ENCODE measurements around the gene TMEM252. TPM values are rescaled to one million over a fixed set of nuclear protein-coding genes. Genes with fewer than 3 reads are reported as not detected.

TMEM252 gene
- total RNA-seq, 6 experiments from 2014 or later = 0.22 to 0.50 (median 0.25) TPM; not detected in 3

DNA sequence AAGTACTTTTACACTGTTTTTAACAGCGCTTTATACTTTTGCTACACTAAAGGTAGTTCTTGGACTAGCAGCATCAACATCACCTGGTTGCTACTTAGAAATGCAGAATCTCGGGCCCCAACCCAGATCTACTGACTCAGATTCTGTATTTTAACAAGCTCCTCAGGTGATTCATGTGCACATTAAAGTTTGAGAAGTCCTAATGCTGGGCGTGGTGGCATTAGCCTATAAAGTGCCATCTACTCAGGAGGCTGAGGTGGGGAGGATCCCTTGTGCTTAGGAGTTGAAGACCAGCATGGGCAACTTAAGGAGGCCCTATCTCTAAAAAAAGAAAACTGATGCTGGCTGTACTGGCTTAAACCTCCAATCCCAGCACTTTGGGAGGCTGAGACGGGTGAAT, 26.7 kb downstream of the TMEM252 start:
- Histone ChIP-seq H3K4me1 (peaks cover 0 to 16% (median 6%) of the 10 kb centered on the region in 4 donors), H3K9me3 (no peaks in the 10 kb centered on the region), H3K4me3 (no peak overlapping the region), H3K36me3 (no peaks in the 10 kb centered on the region), H3K27ac (no peak overlapping the region), H3K27me3 (no peaks in the 10 kb centered on the region)
- no peak for DNase-seq
- WGBS (ENCODE audit: insufficient coverage, low coverage, low lambda C conversion rate, missing lambda C conversion rate) = 90% methylated on average over 3 of the region's 4 CpGs
- ATAC-seq = no peak
- intact Hi-C loops (cut with DNase I) = no loop called here
- TF ChIP-seq, protein P1, sequence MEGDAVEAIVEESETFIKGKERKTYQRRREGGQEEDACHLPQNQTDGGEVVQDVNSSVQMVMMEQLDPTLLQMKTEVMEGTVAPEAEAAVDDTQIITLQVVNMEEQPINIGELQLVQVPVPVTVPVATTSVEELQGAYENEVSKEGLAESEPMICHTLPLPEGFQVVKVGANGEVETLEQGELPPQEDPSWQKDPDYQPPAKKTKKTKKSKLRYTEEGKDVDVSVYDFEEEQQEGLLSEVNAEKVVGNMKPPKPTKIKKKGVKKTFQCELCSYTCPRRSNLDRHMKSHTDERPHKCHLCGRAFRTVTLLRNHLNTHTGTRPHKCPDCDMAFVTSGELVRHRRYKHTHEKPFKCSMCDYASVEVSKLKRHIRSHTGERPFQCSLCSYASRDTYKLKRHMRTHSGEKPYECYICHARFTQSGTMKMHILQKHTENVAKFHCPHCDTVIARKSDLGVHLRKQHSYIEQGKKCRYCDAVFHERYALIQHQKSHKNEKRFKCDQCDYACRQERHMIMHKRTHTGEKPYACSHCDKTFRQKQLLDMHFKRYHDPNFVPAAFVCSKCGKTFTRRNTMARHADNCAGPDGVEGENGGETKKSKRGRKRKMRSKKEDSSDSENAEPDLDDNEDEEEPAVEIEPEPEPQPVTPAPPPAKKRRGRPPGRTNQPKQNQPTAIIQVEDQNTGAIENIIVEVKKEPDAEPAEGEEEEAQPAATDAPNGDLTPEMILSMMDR (IDR thresholded peaks at IDR 0.05) = no peak
- no peak for TF ChIP-seq POLR2A (IDR thresholded peaks at IDR 0.05)

DNA sequence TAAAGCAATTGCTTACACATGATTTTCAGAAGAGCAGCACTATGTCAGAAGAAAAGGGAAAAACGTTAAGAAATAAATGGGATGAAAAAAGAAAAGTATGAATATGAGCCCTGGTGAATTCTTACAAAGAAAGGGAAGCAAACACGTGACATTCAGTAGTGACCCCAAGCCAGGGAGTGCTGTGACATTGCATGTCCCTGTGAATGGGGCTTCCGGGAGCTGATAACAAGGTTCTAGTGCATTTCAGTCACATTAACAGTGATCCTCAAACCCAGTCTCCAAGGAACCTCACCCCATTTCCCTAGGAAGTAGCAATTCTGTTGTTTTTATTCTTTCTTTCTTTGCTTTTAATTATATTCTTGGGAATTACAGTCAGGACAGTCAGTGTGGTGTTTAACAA, 27.3 kb downstream of the TMEM252 start:
- intact Hi-C loops (cut with DNase I) = no loop called here
- no peak overlapping the region for H3K27ac ChIP-seq

DNA sequence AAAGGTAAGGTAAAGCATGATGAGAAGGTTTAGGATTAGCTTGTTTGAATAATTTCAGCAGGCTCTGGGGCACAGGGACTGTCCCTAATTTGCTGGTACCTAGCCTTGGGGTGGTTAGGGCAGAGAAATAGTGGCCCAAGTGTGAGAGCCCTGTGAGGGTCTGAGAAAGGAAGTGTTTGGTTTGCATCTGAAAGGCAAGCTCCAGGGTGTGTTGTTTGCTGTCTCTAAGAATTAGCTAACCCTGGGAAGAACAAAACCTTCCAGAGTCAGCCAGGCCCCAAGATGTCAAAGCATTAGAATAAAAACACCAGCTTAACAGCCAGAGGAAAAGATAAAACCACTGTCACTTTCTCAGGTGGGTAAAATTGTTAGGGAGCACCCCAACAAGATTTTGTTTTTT, 31.0 kb downstream of the TMEM252 start:
- DNase-seq (no peak), ATAC-seq (no peak)
- Histone ChIP-seq H3K4me3 (no peak overlapping the region), H3K27ac (no peak overlapping the region), H3K9me3 (no peaks in the 10 kb centered on the region), H3K36me3 (no peaks in the 10 kb centered on the region), H3K4me1 (peaks cover 0 to 33% (median 12%) of the 10 kb centered on the region in 4 donors), H3K27me3 (no peaks in the 10 kb centered on the region)
- intact Hi-C loops (cut with DNase I) = no loop called here
- no peak for TF ChIP-seq POLR2A (IDR thresholded peaks at IDR 0.05)
- TF ChIP-seq, protein P1 (IDR thresholded peaks at IDR 0.05) = no peak

More for the DNA sequence above, 27.3 kb downstream of the TMEM252 start:
- no peak for TF ChIP-seq POLR2A (IDR thresholded peaks at IDR 0.05)
- TF ChIP-seq, protein P1 (IDR thresholded peaks at IDR 0.05) = no peak
- no peak for DNase-seq
- no peaks in the 10 kb centered on the region for H3K9me3 ChIP-seq
- H3K4me3 ChIP-seq = no peak overlapping the region
- peak in 2 of 4 donors; percentile 12 to 45 for ATAC-seq
- H3K4me1 ChIP-seq = peaks cover 0 to 19% (median 8%) of the 10 kb centered on the region in 4 donors
- H3K27me3 ChIP-seq = no peaks in the 10 kb centered on the region
- no peaks in the 10 kb centered on the region for H3K36me3 ChIP-seq
- 57% methylated on average over 3 of the region's 3 CpGs for WGBS (ENCODE audit: insufficient coverage, low coverage, low lambda C conversion rate, missing lambda C conversion rate)

DNA sequence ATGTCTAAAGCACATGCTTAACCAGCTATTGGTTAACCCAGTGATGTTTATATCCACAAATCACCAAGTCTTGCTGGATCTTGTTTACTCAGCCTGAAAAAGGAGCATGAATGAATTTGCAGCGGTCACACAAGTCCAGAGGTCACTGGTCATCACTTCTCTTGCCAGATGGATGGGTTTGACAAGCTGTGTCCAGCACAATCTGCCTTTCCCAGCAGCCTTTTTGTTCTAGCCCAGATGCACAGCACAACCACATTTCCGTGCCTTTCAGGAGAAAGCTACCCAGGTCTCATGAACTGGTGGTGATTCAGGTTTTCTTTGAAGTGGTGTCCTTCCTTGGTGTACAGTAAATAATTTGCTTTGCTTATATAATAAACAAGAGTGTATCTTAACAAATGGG, 32.1 kb downstream of the TMEM252 start:
- intact Hi-C loops (cut with DNase I) = no loop called here
- no peaks in the 10 kb centered on the region for H3K9me3 ChIP-seq
- H3K27ac ChIP-seq = peak overlapping the region in 2 of 3 donors; percentile 61 to 66
- TF ChIP-seq POLR2A (IDR thresholded peaks at IDR 0.05) = no peak
- TF ChIP-seq, protein P1 (IDR thresholded peaks at IDR 0.05) = no peak
- DNase-seq = peak; percentile 35 to 78 (median 72)
- H3K36me3 ChIP-seq = no peaks in the 10 kb centered on the region
- ATAC-seq = peak; percentile 90 to 95 (median 91)
- no peaks in the 10 kb centered on the region for H3K27me3 ChIP-seq
- peaks cover 0 to 30% (median 12%) of the 10 kb centered on the region in 4 donors for H3K4me1 ChIP-seq
- no peak overlapping the region for H3K4me3 ChIP-seq
- 26% methylated on average over 2 of the region's 2 CpGs for WGBS (ENCODE audit: insufficient coverage, low coverage, low lambda C conversion rate, missing lambda C conversion rate)

DNA sequence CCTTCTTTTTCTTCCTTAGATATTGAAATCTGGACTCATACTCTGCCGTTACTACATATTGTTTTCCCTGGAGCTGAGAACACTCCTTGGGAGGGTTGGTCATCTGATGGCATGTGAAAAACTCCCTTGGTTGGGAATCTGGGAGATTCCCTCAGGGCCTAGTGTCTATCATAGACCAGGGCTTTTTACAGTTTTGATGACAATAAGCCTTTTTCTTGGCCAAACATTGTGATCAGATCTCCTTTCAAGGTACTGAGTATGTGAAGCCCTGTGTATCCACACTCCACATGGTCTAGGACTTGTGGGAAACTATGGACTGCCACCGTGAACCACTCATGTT, 32.9 kb downstream of the TMEM252 start:
- intact Hi-C loops (cut with DNase I) = no loop called here

More for the DNA sequence above, 32.9 kb downstream of the TMEM252 start:
- Histone ChIP-seq H3K27me3 (no peaks in the 10 kb centered on the region), H3K27ac (peak overlapping the region in 2 of 3 donors; percentile 51), H3K4me3 (no peak overlapping the region), H3K9me3 (no peaks in the 10 kb centered on the region), H3K4me1 (peaks cover 0 to 30% (median 12%) of the 10 kb centered on the region in 4 donors), H3K36me3 (no peaks in the 10 kb centered on the region)
- DNase-seq (no peak), ATAC-seq (peak in 3 of 4 donors; percentile 7 to 16 (median 14))
- WGBS (ENCODE audit: insufficient coverage, low coverage, low lambda C conversion rate, missing lambda C conversion rate) = 56% methylated on average over 1 of the region's 2 CpGs
- TF ChIP-seq, protein P1 (IDR thresholded peaks at IDR 0.05) = no peak
- TF ChIP-seq POLR2A (IDR thresholded peaks at IDR 0.05) = no peak

Measured in right lobe of liver (tissue), 6 donors.